22Rv1 (cell line): ENCODE results near the gene PJA1.

Experiments
- ZFX ChIP-seq: fragments of 450-650 bp; IDR thresholded peaks from 2 replicates; pipeline ENCODE4 v1.6.1; 2017; ENCODE audit warnings: antibody characterized with exemption, borderline replicate concordance
- TF ChIP-seq, protein P1 (sequence below): fragments of 450-650 bp; IDR thresholded peaks from 2 replicates; pipeline ENCODE4 v1.5.1; 2017; ENCODE audit warnings: mild to moderate bottlenecking

DNA sequence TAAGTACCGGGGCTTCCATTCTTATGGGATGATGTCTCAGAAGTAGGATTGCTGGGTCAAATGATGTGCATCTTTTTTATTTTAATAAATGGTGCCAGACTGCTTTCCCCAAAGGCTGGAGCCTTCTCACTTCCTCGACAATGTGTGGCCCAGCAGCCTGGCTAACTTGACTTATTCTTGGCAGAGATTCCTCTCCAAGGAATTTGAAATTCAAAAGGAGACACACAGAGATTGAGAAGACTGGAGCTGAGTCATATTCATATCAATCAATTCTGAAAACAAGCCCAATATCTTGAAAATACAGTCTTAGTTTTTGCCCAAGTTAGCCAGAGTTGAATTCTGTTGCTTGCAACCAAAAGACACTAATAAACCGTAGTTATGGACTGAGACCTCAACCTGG, 10.8 kb upstream of the PJA1 start:
- TF ChIP-seq, protein P1, sequence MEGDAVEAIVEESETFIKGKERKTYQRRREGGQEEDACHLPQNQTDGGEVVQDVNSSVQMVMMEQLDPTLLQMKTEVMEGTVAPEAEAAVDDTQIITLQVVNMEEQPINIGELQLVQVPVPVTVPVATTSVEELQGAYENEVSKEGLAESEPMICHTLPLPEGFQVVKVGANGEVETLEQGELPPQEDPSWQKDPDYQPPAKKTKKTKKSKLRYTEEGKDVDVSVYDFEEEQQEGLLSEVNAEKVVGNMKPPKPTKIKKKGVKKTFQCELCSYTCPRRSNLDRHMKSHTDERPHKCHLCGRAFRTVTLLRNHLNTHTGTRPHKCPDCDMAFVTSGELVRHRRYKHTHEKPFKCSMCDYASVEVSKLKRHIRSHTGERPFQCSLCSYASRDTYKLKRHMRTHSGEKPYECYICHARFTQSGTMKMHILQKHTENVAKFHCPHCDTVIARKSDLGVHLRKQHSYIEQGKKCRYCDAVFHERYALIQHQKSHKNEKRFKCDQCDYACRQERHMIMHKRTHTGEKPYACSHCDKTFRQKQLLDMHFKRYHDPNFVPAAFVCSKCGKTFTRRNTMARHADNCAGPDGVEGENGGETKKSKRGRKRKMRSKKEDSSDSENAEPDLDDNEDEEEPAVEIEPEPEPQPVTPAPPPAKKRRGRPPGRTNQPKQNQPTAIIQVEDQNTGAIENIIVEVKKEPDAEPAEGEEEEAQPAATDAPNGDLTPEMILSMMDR = no peak
- TF ChIP-seq ZFX = no peak
